Measurements from ENCODE around the gene GPD2. TPM values are rescaled to one million over a fixed set of nuclear protein-coding genes. Genes with fewer than 3 reads are reported as not detected.

Gene GPD2
- total RNA-seq, 4 donors from 2014 or later = 39.2 to 69.7 (median 64.1) TPM

DNA sequence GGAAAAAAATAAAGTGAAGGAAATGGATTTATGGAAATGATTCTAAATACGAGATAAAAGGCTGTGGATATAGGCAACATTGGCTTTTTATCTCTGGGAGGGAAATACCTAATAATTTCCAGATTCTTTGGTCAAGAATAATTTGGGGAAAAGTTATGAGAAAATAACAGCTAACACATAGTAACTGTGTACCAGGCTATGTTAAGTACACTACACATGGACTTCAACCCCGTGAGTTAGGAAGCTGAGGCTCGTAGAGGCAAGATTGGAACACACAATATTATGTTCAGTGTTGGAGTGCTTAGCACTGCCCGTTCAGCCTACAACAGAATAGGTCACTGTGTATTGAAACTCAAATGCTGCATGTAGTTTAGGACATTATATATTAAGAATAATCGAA lies 34.3 kb upstream of the GPD2 start:
- H3K9me3 ChIP-seq = no peaks in the 10 kb centered on the region
- intact Hi-C loops (cut with DNase I; ENCODE audit: low total_unique reads) (no loop called here), in situ Hi-C loops (cut with MboI; ENCODE audit: low sequenced_read_pairs in 4 of 4) (loop anchor here in 1 of 4 donors (10.0 kb wide), 1 partner anchor 67 kb away; the partner anchor contains the start of gene NR4A2)
- H3K4me3 ChIP-seq = no peak overlapping the region
- DNase-seq = no peak
- H3K27ac ChIP-seq = peak overlapping the region; percentile 88 to 98 (median 92)
- peaks cover 6 to 11% of the 10 kb centered on the region in 2 donors for H3K4me1 ChIP-seq
- ATAC-seq = no peak
- H3K27me3 ChIP-seq = no peaks in the 10 kb centered on the region
- no peaks in the 10 kb centered on the region for H3K36me3 ChIP-seq
- TF ChIP-seq, protein P1, sequence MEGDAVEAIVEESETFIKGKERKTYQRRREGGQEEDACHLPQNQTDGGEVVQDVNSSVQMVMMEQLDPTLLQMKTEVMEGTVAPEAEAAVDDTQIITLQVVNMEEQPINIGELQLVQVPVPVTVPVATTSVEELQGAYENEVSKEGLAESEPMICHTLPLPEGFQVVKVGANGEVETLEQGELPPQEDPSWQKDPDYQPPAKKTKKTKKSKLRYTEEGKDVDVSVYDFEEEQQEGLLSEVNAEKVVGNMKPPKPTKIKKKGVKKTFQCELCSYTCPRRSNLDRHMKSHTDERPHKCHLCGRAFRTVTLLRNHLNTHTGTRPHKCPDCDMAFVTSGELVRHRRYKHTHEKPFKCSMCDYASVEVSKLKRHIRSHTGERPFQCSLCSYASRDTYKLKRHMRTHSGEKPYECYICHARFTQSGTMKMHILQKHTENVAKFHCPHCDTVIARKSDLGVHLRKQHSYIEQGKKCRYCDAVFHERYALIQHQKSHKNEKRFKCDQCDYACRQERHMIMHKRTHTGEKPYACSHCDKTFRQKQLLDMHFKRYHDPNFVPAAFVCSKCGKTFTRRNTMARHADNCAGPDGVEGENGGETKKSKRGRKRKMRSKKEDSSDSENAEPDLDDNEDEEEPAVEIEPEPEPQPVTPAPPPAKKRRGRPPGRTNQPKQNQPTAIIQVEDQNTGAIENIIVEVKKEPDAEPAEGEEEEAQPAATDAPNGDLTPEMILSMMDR (IDR thresholded peaks at IDR 0.05 in 4 of 5, conservative IDR thresholded peaks at IDR 0.05 in 1 of 5) = no peak
- no peak for TF ChIP-seq POLR2A (IDR thresholded peaks at IDR 0.05)

DNA sequence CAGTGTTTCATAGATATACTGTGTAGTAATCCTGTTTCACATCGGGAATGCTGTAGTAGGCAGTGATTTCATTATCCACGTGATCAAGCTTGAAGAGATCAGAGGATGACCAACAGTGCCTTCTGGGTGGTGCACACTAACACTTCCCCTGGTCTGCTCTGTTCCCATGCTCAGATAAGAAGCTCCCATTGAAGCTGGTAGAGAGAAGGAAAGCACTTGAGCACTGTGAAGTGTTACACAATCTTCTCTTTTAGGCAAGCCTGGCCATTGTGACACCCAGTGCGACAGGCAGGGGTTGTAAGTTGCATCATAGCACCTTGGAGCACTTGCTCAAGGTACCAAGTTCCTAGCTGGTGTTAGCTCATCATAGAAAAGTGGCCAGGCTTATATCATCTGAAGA lies 30.6 kb upstream of the GPD2 start:
- peak; percentile 86 to 96 for ATAC-seq
- no peak for TF ChIP-seq POLR2A (IDR thresholded peaks at IDR 0.05)
- TF ChIP-seq, protein P1 (IDR thresholded peaks at IDR 0.05 in 4 of 5, conservative IDR thresholded peaks at IDR 0.05 in 1 of 5) = no peak
- Histone ChIP-seq H3K4me3 (no peak overlapping the region), H3K27me3 (no peaks in the 10 kb centered on the region), H3K4me1 (peaks cover 0 to 4% of the 10 kb centered on the region in 2 donors), H3K27ac (peak overlapping the region; percentile 59 to 82 (median 70)), H3K9me3 (no peaks in the 10 kb centered on the region), H3K36me3 (no peaks in the 10 kb centered on the region)
- peak; percentile 60 to 87 for DNase-seq
- in situ Hi-C loops (cut with MboI; ENCODE audit: low sequenced_read_pairs in 4 of 4) (loop anchor here in 1 of 4 donors (10.0 kb wide), 1 partner anchor 71 kb away; the partner anchor contains the start of gene NR4A2), intact Hi-C loops (cut with DNase I; ENCODE audit: low total_unique reads) (no loop called here)

DNA sequence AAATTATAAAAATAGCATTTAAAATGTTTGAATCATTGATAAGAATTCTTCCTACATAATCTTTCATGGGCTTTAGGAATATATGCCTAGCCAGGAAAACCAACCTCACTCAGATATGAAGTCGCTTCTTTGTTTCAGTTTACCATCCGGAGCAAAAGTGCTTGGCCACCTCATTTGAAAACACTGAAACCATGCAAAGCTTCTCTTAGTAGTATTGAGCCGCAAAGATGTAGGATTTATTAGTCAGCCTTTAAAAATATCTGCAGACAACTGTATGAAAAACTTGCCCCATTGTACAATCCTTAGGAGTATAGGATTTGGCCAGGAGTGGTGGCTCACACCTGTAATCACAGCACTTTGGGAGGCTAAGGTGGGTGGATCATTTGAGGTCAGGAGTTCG lies 24.3 kb upstream of the GPD2 start:
- in situ Hi-C loops (cut with MboI; ENCODE audit: low sequenced_read_pairs in 4 of 4) (no loop called here), intact Hi-C loops (cut with DNase I; ENCODE audit: low total_unique reads) (no loop called here)
- no peaks in the 10 kb centered on the region for H3K4me1 ChIP-seq
- no peaks in the 10 kb centered on the region for H3K9me3 ChIP-seq
- no peaks in the 10 kb centered on the region for H3K27me3 ChIP-seq
- ATAC-seq = no peak
- no peak for DNase-seq
- TF ChIP-seq, protein P1 (IDR thresholded peaks at IDR 0.05 in 4 of 5, conservative IDR thresholded peaks at IDR 0.05 in 1 of 5) = no peak
- TF ChIP-seq POLR2A (IDR thresholded peaks at IDR 0.05) = no peak
- H3K27ac ChIP-seq = no peak overlapping the region
- no peaks in the 10 kb centered on the region for H3K36me3 ChIP-seq
- no peak overlapping the region for H3K4me3 ChIP-seq

DNA sequence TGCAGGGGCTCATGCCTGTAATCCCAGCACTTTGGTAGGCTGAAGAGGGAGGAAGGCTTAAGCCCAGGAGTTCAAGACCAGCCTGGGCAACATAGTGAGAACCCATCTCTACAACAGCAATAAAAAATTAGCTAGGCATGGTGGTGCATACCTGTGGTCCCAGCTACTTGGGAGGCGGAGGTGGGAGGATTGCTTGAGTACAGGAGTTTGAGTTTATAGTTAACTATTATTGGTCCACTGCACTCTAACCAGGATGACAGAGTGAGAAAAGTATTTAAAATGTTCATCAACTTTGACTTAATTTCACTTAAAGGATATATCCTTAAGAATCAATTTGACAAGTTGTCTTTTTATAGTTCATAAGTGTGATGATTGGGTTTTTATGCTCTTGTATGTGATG lies 14.3 kb upstream of the GPD2 start:
- in situ Hi-C loops (cut with MboI; ENCODE audit: low sequenced_read_pairs in 4 of 4) = no loop called here
- intact Hi-C loops (cut with DNase I; ENCODE audit: low total_unique reads) = no loop called here

More for the DNA sequence above, 14.3 kb upstream of the GPD2 start:
- Histone ChIP-seq H3K9me3 (no peaks in the 10 kb centered on the region), H3K36me3 (no peaks in the 10 kb centered on the region), H3K4me3 (no peak overlapping the region), H3K27me3 (no peaks in the 10 kb centered on the region), H3K27ac (no peak overlapping the region), H3K4me1 (no peaks in the 10 kb centered on the region)
- ATAC-seq (no peak), DNase-seq (no peak)
- TF ChIP-seq, protein P1 (IDR thresholded peaks at IDR 0.05 in 4 of 5, conservative IDR thresholded peaks at IDR 0.05 in 1 of 5) = no peak
- no peak for TF ChIP-seq POLR2A (IDR thresholded peaks at IDR 0.05)
